AG09309 (cell line): ENCODE measurements around the gene LRRC8B.
"Not testable (repeated sequence)": the region's sequence is repeated elsewhere in the genome, so short reads cannot be mapped to it uniquely, and the experiment has no call there.

Source experiments
- DNase-seq: peaks from one replicate; pipeline ENCODE4 v3.0.0-alpha.2; 2010; ENCODE audit warnings: low read depth
- H3K4me3 ChIP-seq: 2 replicates; pipeline ENCODE4 v1.5.1; 2011; ENCODE audit warnings: mild to moderate bottlenecking, low read depth, low read length, moderate library complexity; ENCODE audit not compliant: control insufficient read depth
- TF ChIP-seq, protein P1 (sequence below): IDR thresholded peaks from 2 replicates; pipeline ENCODE4 v1.5.1; 2011; ENCODE audit warnings: mild to moderate bottlenecking, low read depth, low read length, inconsistent platforms; ENCODE audit not compliant: insufficient read depth, control insufficient read depth; ENCODE audit errors: missing control alignments

LRRC8B gene

DNA sequence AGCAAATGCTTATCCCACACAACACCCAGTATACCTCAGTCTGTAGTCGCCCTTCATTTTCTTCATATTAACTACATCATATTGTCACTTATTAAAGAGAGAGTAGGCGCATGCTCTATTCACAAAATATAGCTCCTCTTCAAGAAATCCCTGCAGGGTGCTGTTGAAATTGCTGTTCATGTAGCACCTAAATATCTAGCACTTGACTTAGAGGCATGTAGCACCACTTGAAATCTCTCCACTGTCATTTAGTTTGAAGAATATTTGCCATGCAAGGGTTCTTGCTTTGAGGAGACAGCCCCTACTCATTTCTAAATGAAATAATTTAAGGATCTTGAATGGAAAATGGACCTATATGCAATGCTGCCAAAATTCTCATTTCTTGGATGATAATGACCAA lies 20.9 kb upstream of the LRRC8B start:
- no peak for DNase-seq
- TF ChIP-seq, protein P1, sequence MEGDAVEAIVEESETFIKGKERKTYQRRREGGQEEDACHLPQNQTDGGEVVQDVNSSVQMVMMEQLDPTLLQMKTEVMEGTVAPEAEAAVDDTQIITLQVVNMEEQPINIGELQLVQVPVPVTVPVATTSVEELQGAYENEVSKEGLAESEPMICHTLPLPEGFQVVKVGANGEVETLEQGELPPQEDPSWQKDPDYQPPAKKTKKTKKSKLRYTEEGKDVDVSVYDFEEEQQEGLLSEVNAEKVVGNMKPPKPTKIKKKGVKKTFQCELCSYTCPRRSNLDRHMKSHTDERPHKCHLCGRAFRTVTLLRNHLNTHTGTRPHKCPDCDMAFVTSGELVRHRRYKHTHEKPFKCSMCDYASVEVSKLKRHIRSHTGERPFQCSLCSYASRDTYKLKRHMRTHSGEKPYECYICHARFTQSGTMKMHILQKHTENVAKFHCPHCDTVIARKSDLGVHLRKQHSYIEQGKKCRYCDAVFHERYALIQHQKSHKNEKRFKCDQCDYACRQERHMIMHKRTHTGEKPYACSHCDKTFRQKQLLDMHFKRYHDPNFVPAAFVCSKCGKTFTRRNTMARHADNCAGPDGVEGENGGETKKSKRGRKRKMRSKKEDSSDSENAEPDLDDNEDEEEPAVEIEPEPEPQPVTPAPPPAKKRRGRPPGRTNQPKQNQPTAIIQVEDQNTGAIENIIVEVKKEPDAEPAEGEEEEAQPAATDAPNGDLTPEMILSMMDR = no peak
- no peak overlapping the region for H3K4me3 ChIP-seq

DNA sequence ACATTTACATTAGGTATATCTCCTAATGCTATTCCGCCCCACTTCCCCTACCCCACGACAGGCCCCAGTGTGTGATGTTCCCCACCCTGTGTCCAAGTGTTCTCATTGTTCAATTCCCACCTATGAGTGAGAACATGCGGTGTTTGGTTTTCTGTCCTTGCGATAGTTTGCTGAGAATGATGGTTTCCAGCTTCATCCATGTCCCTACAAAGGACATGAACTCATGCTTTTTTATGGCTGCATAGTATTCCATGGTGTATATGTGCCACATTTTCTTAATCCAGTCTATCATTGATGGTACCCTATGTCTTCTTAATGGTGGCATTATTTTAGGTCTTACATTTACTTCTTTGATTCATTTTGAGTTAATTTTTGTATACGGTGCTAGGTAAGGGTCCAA lies 14.6 kb upstream of the LRRC8B start:
- H3K4me3 ChIP-seq, DNase-seq: not testable (repeated sequence)

DNA sequence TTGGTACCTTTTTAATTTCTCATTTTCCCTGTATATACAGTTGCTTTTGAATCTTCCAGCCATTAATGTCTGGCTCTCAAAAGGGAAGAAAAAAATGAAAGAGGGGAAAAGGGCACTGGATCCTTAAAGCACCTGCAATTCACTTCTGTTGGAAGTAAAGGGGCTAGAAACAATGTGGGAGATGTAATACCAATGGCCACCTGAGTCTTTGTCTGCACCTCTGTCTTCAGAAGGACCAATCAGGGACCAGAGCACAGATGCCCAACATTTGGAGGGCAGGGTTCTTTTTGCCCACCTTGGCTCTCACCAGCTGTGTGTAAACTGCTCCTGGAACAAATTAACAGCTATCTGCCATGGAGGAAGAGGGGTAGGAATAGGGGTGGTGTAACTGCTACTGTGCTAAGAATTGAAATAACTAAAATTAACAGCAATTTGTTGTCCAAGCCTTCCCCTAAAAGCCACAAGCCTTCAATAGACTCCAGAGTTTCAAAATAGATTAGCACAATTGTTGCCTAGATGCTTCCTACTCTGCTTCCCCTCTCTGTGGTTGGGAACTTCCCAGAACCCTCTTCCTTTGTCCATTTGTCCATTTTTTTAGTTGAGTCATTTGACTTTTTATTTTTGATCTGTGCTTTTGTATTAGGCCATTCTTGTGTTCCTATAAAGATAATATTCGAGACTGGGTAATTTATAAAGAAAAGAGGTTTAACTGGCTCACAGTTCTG lies 11.5 kb upstream of the LRRC8B start:
- H3K4me3 ChIP-seq = no peak overlapping the region
- TF ChIP-seq, protein P1 = no peak
- no peak for DNase-seq

DNA sequence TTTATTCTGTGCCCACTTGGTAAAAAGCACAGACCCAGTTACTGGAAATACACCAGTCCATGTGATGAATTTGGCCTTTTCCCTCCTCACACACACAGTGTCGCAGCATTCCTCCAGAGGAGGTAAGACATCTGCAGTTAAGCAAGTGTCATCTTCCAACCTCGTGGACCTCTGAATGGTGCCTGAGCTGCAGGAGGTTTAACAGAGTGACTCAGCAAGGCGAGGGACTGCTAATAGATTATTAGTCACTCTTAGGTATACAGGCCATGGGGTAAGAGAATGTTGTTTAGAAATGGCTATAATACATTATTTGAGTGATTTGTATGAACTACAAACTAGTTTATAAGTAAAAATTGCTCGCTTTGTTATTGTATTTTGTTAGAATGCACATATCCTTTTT lies 8.6 kb upstream of the LRRC8B start:
- no peak for DNase-seq
- H3K4me3 ChIP-seq = no peak overlapping the region
- TF ChIP-seq, protein P1 = no peak

DNA sequence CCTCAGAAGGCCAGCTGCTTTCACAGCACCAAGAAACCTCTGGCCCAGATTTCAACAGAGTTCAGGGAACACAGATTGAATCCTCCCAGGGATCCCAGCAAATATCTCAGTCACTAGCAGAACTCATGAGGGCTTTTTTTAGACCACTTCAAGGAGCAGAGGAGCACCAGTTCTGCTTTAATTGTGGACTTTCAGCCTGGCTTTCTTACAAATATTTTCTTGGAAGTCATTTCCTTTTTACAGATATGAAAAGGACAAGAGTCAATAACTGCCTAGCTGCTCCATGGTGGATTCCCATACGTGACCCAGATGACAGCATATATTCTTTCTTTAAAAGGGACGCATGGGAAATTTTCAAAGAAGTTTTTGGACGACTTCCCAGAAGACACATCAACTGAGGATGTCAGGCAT lies 6.4 kb upstream of the LRRC8B start:
- TF ChIP-seq, protein P1 = no peak
- H3K4me3 ChIP-seq = no peak overlapping the region
- no peak for DNase-seq

DNA sequence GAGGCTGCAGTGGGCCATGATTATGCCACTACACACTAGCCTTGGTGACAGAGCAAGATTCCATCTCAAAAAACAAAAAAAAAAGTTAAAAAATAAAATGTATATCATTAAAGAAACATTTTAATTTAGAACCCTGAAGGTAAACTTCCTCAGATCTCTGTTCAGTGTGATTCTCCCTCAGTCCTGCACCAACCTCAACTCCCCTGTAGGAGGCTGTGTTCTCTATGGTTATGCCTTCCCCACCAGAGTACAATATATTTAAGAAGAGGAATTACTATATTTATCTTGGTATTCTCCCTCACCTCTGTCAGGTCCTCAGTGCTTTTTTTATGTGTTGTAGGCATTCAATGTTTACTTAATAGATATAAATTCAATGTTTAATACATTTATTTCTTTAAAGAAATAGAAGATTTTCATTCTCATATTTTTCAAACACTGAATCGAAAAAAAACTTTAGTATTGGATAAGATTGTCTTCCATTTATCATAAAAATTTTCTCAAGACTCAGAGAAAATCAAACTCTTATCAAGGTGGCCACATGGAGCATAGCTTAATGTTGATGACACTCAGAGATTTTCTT lies 4.8 kb upstream of the LRRC8B start:
- no peak overlapping the region for H3K4me3 ChIP-seq
- DNase-seq = no peak
- TF ChIP-seq, protein P1 = peak; percentile 74

DNA sequence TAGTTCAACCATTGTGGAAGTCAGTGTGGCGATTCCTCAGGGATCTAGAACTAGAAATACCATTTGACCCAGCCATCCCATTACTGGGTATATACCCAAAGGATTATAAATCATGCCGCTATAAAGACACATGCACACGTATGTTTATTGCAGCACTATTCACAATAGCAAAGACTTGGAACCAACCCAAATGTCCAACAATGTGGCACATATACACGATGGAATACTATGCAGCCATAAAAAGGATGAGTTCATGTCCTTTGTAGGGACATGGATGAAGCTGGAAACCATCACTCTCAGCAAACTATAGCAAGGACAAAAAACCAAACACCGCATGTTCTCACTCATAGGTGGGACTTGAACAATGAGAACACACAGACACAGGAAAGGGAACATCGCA lies 2.7 kb upstream of the LRRC8B start:
- not testable (repeated sequence) for DNase-seq, H3K4me3 ChIP-seq
